LNCAP (cell line): ENCODE measurements around the gene FAR2.

ENCODE experiments used
- CTCF ChIP-seq: fragments of 450-650 bp; IDR thresholded peaks from 2 replicates; pipeline ENCODE4 v1.5.1; 2017; ENCODE audit warnings: mild to moderate bottlenecking

Gene FAR2

GRCh38 chr12:29269706-29270408 lies 120.8 kb downstream of the FAR2 start:
- no peak for TF ChIP-seq CTCF

DNA sequence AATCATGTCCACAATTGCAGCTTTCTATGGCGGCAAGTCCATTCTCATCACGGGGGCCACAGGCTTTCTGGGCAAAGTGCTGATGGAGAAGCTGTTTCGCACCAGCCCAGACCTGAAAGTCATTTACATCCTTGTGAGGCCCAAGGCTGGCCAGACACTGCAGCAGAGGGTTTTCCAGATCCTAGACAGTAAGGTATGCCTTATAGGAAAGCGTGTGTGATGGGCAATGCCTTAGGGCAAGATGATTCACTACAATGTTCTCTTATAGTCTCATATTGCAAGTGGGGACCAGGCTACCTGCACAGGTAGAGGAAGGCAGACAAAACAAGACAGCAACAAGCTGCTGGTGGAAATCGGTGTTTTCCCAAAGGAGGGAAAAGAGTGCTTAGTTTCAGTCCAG lies 121.4 kb downstream of the FAR2 start:
- TF ChIP-seq CTCF = no peak

DNA sequence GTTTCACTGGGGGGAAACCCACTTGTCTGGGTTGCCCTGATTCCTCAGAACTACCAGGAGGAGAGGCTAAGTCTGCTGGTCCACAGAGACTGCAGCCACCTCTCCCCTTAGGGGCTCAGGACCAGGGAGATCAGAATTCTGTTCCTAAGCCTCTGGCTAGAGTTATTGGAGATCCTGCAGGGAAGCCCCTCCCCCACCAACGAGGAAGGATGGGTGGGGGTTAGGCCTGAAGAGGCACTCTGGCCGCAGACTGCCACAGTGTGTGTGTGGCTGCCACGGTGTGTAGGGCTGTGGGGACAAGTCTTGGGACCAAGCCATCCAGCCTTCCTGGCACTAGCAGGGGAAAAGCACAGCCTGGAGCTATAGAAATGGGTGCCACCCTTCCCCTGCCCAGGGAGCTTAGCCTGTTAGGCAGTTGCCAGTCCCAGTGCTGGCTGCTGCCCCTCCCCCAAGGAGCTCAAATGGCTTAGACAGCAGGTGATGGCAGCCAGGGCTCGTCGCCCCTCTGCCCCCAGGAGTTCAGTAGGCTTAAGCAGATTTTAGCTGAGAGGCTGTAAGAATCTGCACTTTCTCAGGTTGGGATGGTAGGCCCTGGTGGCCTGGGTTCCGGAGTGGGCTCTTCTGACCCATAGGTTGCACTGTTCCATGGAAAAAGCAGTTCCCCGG lies 124.2 kb downstream of the FAR2 start:
- TF ChIP-seq CTCF = no peak

GRCh38 chr12:29275834-29276233 lies 126.8 kb downstream of the FAR2 start:
- TF ChIP-seq CTCF = no peak

- no peak for TF ChIP-seq CTCF
Measured at GRCh38 chr12:29277231-29277630, 128.2 kb downstream of the FAR2 start.

DNA sequence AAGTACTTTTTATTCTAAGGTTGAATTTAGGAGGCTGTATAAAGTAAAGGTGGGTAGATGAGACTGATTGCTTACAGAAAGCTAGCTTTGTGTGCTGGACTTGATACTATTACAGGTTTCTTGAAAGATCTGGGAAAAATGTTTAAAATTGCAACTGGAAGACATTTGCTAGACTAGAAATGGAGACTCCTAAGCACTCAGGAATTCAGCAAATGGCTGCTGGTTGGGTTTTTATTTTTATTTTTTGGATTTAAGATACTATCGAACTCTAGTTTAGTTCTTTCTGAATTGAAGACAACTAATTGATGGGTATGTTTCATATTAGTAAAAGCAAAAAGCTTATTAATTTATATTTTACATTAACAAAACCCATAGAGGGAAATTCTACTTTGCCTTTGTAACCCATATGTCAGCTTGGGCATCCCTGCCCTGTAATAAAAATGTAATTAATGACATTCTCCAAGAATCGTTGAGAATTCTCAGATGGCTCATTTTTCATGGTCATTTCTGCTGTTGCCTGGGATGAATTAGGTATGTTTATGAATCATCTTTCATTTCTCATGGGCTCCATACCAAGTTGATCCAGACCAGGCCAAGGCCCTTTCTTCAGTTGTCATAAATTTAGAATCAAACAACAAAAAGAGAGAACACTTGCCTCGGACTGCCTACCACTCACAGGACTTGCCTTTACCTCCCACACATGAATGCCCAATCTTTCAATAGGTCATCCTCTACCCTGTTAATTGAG lies 129.8 kb downstream of the FAR2 start:
- no peak for TF ChIP-seq CTCF

DNA sequence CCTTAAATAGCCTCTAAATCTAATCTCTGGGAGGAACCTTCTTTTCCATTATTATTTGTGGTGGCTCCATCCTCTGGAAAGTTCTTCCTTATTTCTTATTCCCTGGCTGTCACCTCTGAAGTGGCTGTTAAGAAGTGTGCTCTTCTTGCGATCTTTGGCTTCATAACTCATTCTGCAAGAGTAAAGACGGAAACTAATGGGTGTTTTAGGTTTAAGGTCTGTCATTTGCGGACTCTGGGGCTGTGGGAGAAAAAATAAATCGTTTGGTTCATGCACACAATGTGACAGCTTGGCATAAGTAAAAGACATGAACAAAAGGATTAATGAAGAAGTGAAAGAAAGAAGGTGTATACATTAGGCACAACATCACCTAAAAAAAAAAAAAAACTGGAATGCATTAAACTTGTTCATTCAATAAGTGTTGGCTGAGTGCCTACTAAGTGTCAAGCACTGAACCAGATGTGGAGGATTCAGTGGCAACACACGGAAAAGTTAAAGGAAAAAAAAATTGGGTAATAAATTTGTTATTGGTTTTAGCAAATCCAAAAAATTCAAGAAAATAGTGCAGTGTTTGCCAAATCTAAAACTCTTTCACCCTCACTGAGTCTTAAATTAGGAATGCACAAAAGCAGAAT lies 132.4 kb downstream of the FAR2 start:
- TF ChIP-seq CTCF = no peak
